Spinal cord (tissue), 10 donors: ENCODE measurements around the gene ATG7. TPM values are rescaled to one million over a fixed set of nuclear protein-coding genes. Genes with fewer than 3 reads are reported as not detected.
"Not testable (repeated sequence)": the region's sequence is repeated elsewhere in the genome, so short reads cannot be mapped to it uniquely, and the experiment has no call there.

ENCODE experiments used
- DNase-seq, 6 donors: peaks; one replicate each; pipeline versions ENCODE4 v3.0.0 to v3.0.0-alpha.2; 2013 to 2015; ENCODE audit warnings: low spot score in 6 of 6, low read depth in 4 of 6
- H3K27ac ChIP-seq: one replicate; pipeline ENCODE4 v1.5.1; 2013; ENCODE audit warnings: low read depth, low read length, control low read depth
- H3K27me3 ChIP-seq: one replicate; pipeline ENCODE4 v1.6.1; 2013; ENCODE audit warnings: low read length; ENCODE audit not compliant: control insufficient read depth, insufficient read depth
- H3K36me3 ChIP-seq: one replicate; pipeline ENCODE4 v1.6.1; 2013; ENCODE audit warnings: low read length; ENCODE audit not compliant: control insufficient read depth, insufficient read depth
- H3K4me1 ChIP-seq: one replicate; pipeline ENCODE4 v1.6.1; 2013; ENCODE audit warnings: low read length; ENCODE audit not compliant: control insufficient read depth, insufficient read depth
- H3K4me3 ChIP-seq: one replicate; pipeline ENCODE4 v1.5.1; 2013; ENCODE audit warnings: low read depth, low read length, control low read depth
- H3K9me3 ChIP-seq: one replicate; pipeline ENCODE4 v1.6.1; 2013; ENCODE audit warnings: low read length; ENCODE audit not compliant: control insufficient read depth, insufficient read depth
- WGBS: methylation state at CpG from one replicate; pipeline ENCODE4 v1.1.5; 2013; ENCODE audit warnings: missing lambda C conversion rate; ENCODE audit not compliant: insufficient coverage; 5-methylcytosine and 5-hydroxymethylcytosine counted together
- polyA plus RNA-seq, 2 donors: library from polyadenylated mRNA; unstranded; fragments of 120-200 nt; gene quantifications; one replicate each; pipeline ENCODE4 v1.2.1, GENCODE V29; 2013; ENCODE audit not compliant: insufficient read length in 2 of 2
- total RNA-seq, 2 donors: library from RNA; depleted of rRNA in 1 of 2; stranded (reverse); fragments of 120-200 nt in 1 of 2; fragments of >200 nt in 1 of 2; gene quantifications; one replicate each; pipeline versions ENCODE4 v1.2.3 to v1.2.4, GENCODE V29; 2013 to 2014
- donor health status: healthy.

Gene ATG7
- total and polyA plus RNA-seq, 4 donors, result 18.2 to 48.0 (median 26.4) TPM

- Histone ChIP-seq H3K4me1 (peaks cover 67% of the 10 kb centered on the region), H3K36me3 (peaks cover 29% of the 10 kb centered on the region)
- H3K27me3 ChIP-seq, H3K9me3 ChIP-seq, H3K27ac ChIP-seq, DNase-seq, H3K4me3 ChIP-seq: not testable (repeated sequence)
- WGBS, result 97% methylated on average over 9 of the region's 11 CpGs
These were observed 300.5 kb downstream of the ATG7 start for GRCh38 chr3:11572660-11573059.

GRCh38 chr3:11574981-11575669, 302.9 kb downstream of the ATG7 start:
- Histone ChIP-seq H3K27ac (peak overlapping the region; percentile 34), H3K36me3 (peaks cover 11% of the 10 kb centered on the region), H3K9me3 (no peaks in the 10 kb centered on the region), H3K4me1 (peaks cover 50% of the 10 kb centered on the region), H3K27me3 (no peaks in the 10 kb centered on the region), H3K4me3 (no peak overlapping the region)
- WGBS, result 45% methylated on average over 16 of the region's 20 CpGs
- no peak for DNase-seq

DNA sequence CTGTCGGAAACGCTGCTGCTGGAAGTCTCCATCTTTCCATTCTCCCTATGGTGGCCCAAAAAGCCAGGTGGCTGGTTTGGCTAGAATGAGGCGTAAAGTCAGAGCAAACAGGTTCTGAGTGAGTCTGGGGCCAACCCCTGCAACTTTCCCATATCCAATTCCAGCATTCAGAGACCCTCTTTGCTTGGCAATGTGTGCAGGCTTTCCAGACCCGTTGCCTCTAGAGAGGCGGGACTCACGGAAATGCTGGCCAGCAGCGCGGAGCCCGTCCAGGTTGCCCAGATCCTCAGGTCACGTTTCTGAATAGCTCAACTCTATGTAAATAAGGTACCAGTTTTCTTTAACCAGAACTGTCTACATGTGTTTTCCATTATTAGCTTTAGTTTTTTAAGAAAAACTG, 303.5 kb downstream of the ATG7 start:
- Histone ChIP-seq H3K27me3 (no peaks in the 10 kb centered on the region), H3K4me3 (no peak overlapping the region), H3K36me3 (peaks cover 9% of the 10 kb centered on the region), H3K4me1 (peaks cover 46% of the 10 kb centered on the region), H3K9me3 (no peaks in the 10 kb centered on the region), H3K27ac (peak overlapping the region; percentile 34)
- DNase-seq, result no peak
- WGBS, result 72% methylated on average over 5 of the region's 10 CpGs

GRCh38 chr3:11576453-11576852, 304.3 kb downstream of the ATG7 start:
- 79% methylated on average over 2 of the region's 9 CpGs for WGBS
- H3K4me3 ChIP-seq, result no peak overlapping the region
- peak overlapping the region; percentile 51 for H3K27ac ChIP-seq
- no peaks in the 10 kb centered on the region for H3K9me3 ChIP-seq
- peaks cover 3% of the 10 kb centered on the region for H3K36me3 ChIP-seq
- peaks cover 47% of the 10 kb centered on the region for H3K4me1 ChIP-seq
- no peak for DNase-seq
- H3K27me3 ChIP-seq, result no peaks in the 10 kb centered on the region

DNA sequence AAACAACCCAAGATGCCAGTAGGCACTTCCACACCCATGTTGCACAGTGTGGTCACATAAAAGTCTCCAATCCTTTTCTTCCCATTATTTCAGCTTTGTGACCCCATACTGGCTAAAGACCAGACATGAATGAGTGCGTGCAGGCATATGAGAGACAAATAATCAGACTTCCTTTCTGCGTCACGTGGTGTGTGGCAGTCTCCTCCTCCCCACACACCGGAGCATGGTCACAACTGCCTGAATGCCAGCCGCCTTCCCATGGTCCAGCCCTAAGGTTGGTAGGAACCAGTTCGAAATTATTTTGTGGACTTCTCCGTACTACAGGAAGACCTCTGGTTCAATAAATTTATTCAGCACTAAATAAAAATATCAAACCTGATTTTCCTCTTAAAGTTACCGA, 306.0 kb downstream of the ATG7 start:
- H3K27me3 ChIP-seq, result no peaks in the 10 kb centered on the region
- H3K27ac ChIP-seq, result no peak overlapping the region
- DNase-seq, result no peak
- no peaks in the 10 kb centered on the region for H3K9me3 ChIP-seq
- peaks cover 60% of the 10 kb centered on the region for H3K4me1 ChIP-seq
- WGBS, result 65% methylated on average over 5 of the region's 8 CpGs
- H3K36me3 ChIP-seq, result peaks cover 3% of the 10 kb centered on the region
- no peak overlapping the region for H3K4me3 ChIP-seq

- Histone ChIP-seq H3K4me1 (peaks cover 47% of the 10 kb centered on the region), H3K36me3 (no peaks in the 10 kb centered on the region), H3K9me3 (no peaks in the 10 kb centered on the region), H3K4me3 (no peak overlapping the region), H3K27me3 (no peaks in the 10 kb centered on the region), H3K27ac (peak overlapping the region; percentile 96)
- WGBS, result 100% methylated on average over 1 of the region's 2 CpGs
- DNase-seq, result no peak
These were observed 308.4 kb downstream of the ATG7 start for GRCh38 chr3:11580645-11581044.

- H3K4me1 ChIP-seq, result peaks cover 41% of the 10 kb centered on the region
These were observed 309.3 kb downstream of the ATG7 start for GRCh38 chr3:11581237-11582190.

DNA sequence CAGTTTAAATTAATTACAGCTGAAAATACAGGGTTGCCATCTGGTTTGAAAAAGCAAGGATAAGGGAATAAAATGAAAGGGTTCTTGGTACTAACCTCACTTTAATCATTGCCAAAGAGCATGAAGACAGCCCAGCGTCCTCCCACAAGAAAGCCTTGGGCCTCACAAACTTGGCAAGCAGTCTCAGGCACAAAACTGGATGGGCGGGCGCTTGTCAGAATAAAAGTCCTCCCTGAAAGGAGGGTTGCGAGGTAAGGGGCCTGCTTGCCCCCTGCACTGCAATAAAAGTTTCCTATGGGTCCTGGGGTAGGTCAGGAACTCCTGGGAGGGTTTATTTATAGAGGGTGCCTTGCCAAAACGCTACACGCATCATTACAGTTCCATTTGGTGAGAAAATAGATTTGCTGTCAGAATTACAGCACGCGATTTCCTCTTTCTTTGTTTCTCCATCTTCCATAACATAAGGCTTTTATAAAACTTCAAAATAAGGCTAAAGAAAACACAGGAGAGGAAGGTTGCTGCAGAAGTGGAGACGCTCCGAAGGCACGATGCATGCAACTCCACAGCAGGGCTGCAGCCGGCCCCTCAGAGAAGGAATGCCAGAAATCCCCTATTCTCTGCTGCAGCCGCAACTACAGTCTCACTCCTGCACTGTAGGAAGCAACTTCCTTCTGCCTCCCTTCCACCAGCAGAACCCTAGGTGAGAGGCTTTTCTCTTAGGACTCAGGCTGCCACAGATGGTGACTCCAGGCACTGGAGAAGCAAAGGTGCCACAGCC, 310.2 kb downstream of the ATG7 start:
- peak overlapping the region; percentile 96 for H3K27ac ChIP-seq
- no peaks in the 10 kb centered on the region for H3K27me3 ChIP-seq
- peak overlapping the region; percentile 38 for H3K4me3 ChIP-seq
- H3K4me1 ChIP-seq, result peaks cover 36% of the 10 kb centered on the region
- H3K36me3 ChIP-seq, result no peaks in the 10 kb centered on the region
- no peaks in the 10 kb centered on the region for H3K9me3 ChIP-seq
- DNase-seq, result peak; percentile 71 to 97 (median 84)
- 1% methylated on average over 8 of the region's 13 CpGs for WGBS

More at GRCh38 chr3:11581237-11582190, 309.3 kb downstream of the ATG7 start:
- peak in 2 of 6 donors; percentile 81 to 86 for DNase-seq
- no peaks in the 10 kb centered on the region for H3K27me3 ChIP-seq
- peak overlapping the region; percentile 96 for H3K27ac ChIP-seq
- WGBS, result 24% methylated on average over 8 of the region's 16 CpGs
- no peaks in the 10 kb centered on the region for H3K36me3 ChIP-seq
- H3K4me3 ChIP-seq, result peak overlapping the region; percentile 38
- H3K9me3 ChIP-seq, result no peaks in the 10 kb centered on the region

- H3K36me3 ChIP-seq, result no peaks in the 10 kb centered on the region
- H3K9me3 ChIP-seq, result no peaks in the 10 kb centered on the region
- peak in 1 of 6 donors; percentile 64 for DNase-seq
- H3K27ac ChIP-seq, result peak overlapping the region; percentile 96
- H3K27me3 ChIP-seq, result no peaks in the 10 kb centered on the region
- H3K4me3 ChIP-seq, result no peak overlapping the region
- H3K4me1 ChIP-seq, result peaks cover 39% of the 10 kb centered on the region
These were observed 311.0 kb downstream of the ATG7 start for GRCh38 chr3:11583235-11583634.
